IPS-20b (cell line): ENCODE results near the gene CACNA1F.

Source experiments
- H3K27ac ChIP-seq: one replicate; pipeline ENCODE4 v1.5.1; 2013; ENCODE audit warnings: low read length
- H3K27me3 ChIP-seq: 2 replicates; pipeline ENCODE4 v1.6.1; 2013; ENCODE audit warnings: mild to moderate bottlenecking, low read length, inconsistent platforms; ENCODE audit not compliant: insufficient read depth
- H3K36me3 ChIP-seq: 2 replicates; pipeline ENCODE4 v1.6.1; 2013; ENCODE audit warnings: low read depth, mild to moderate bottlenecking, inconsistent platforms, low read length, moderate library complexity; ENCODE audit not compliant: insufficient read depth
- H3K4me1 ChIP-seq: 2 replicates; pipeline ENCODE4 v1.6.1; 2013; ENCODE audit warnings: mild to moderate bottlenecking, control low read depth, inconsistent platforms, low read length, moderate library complexity; ENCODE audit not compliant: insufficient read depth
- H3K4me3 ChIP-seq: 2 replicates; pipeline ENCODE4 v1.5.1; 2013; ENCODE audit warnings: mild to moderate bottlenecking, low read length, inconsistent platforms
- H3K9ac ChIP-seq: 2 replicates; pipeline ENCODE4 v1.6.1; 2013; ENCODE audit warnings: low read depth, mild to moderate bottlenecking, inconsistent platforms, low read length, moderate library complexity
- H3K9me3 ChIP-seq: 2 replicates; pipeline ENCODE4 v1.6.1; 2013; ENCODE audit warnings: mild to moderate bottlenecking, low read depth, low read length, inconsistent platforms; ENCODE audit not compliant: insufficient read depth

CACNA1F gene

GRCh38 chrX:49256268-49256995, 23.3 kb upstream of the CACNA1F start:
- no peak overlapping the region for H3K9ac ChIP-seq
- no peaks in the 10 kb centered on the region for H3K9me3 ChIP-seq
- no peaks in the 10 kb centered on the region for H3K27me3 ChIP-seq
- no peak overlapping the region for H3K27ac ChIP-seq
- no peaks in the 10 kb centered on the region for H3K36me3 ChIP-seq
- no peaks in the 10 kb centered on the region for H3K4me1 ChIP-seq
- no peak overlapping the region for H3K4me3 ChIP-seq

GRCh38 chrX:49254639-49255038, 21.5 kb upstream of the CACNA1F start:
- H3K9ac ChIP-seq, result no peak overlapping the region
- no peaks in the 10 kb centered on the region for H3K27me3 ChIP-seq
- no peaks in the 10 kb centered on the region for H3K4me1 ChIP-seq
- H3K4me3 ChIP-seq, result no peak overlapping the region
- H3K9me3 ChIP-seq, result no peaks in the 10 kb centered on the region
- H3K36me3 ChIP-seq, result no peaks in the 10 kb centered on the region
- no peak overlapping the region for H3K27ac ChIP-seq

GRCh38 chrX:49251325-49251724, 18.2 kb upstream of the CACNA1F start:
- Histone ChIP-seq H3K4me3 (no peak overlapping the region), H3K36me3 (no peaks in the 10 kb centered on the region), H3K9ac (no peak overlapping the region), H3K9me3 (no peaks in the 10 kb centered on the region), H3K27ac (no peak overlapping the region), H3K27me3 (no peaks in the 10 kb centered on the region), H3K4me1 (no peaks in the 10 kb centered on the region)

- H3K9me3 ChIP-seq, result no peaks in the 10 kb centered on the region
- no peak overlapping the region for H3K4me3 ChIP-seq
- no peak overlapping the region for H3K9ac ChIP-seq
- no peaks in the 10 kb centered on the region for H3K27me3 ChIP-seq
- no peak overlapping the region for H3K27ac ChIP-seq
- H3K4me1 ChIP-seq, result no peaks in the 10 kb centered on the region
- H3K36me3 ChIP-seq, result no peaks in the 10 kb centered on the region
Observed at GRCh38 chrX:49250578-49250977, 17.4 kb upstream of the CACNA1F start.

GRCh38 chrX:49250066-49250465, 16.9 kb upstream of the CACNA1F start:
- no peaks in the 10 kb centered on the region for H3K4me1 ChIP-seq
- H3K9me3 ChIP-seq, result no peaks in the 10 kb centered on the region
- H3K36me3 ChIP-seq, result no peaks in the 10 kb centered on the region
- H3K27me3 ChIP-seq, result no peaks in the 10 kb centered on the region
- H3K9ac ChIP-seq, result no peak overlapping the region
- no peak overlapping the region for H3K4me3 ChIP-seq
- H3K27ac ChIP-seq, result no peak overlapping the region

GRCh38 chrX:49249616-49250015, 16.5 kb upstream of the CACNA1F start:
- Histone ChIP-seq H3K27me3 (no peaks in the 10 kb centered on the region), H3K36me3 (no peaks in the 10 kb centered on the region), H3K4me1 (no peaks in the 10 kb centered on the region), H3K4me3 (no peak overlapping the region), H3K27ac (no peak overlapping the region), H3K9me3 (no peaks in the 10 kb centered on the region), H3K9ac (no peak overlapping the region)

GRCh38 chrX:49249071-49249470, 15.9 kb upstream of the CACNA1F start:
- no peak overlapping the region for H3K9ac ChIP-seq
- H3K4me3 ChIP-seq, result no peak overlapping the region
- no peaks in the 10 kb centered on the region for H3K4me1 ChIP-seq
- H3K9me3 ChIP-seq, result no peaks in the 10 kb centered on the region
- no peak overlapping the region for H3K27ac ChIP-seq
- no peaks in the 10 kb centered on the region; the same call in 1 of the 2 replicates for H3K36me3 ChIP-seq
- no peaks in the 10 kb centered on the region for H3K27me3 ChIP-seq

- Histone ChIP-seq H3K9me3 (no peaks in the 10 kb centered on the region), H3K4me1 (no peaks in the 10 kb centered on the region), H3K27me3 (no peaks in the 10 kb centered on the region), H3K36me3 (no peaks in the 10 kb centered on the region; the same call in 1 of the 2 replicates), H3K9ac (no peak overlapping the region), H3K27ac (no peak overlapping the region), H3K4me3 (no peak overlapping the region)
Observed at GRCh38 chrX:49247916-49248811, 15.0 kb upstream of the CACNA1F start.

GRCh38 chrX:49247346-49247745, 14.2 kb upstream of the CACNA1F start:
- no peaks in the 10 kb centered on the region for H3K9me3 ChIP-seq
- no peaks in the 10 kb centered on the region for H3K27me3 ChIP-seq
- no peak overlapping the region for H3K27ac ChIP-seq
- H3K4me3 ChIP-seq, result no peak overlapping the region
- H3K36me3 ChIP-seq, result no peaks in the 10 kb centered on the region; the same call in 1 of the 2 replicates
- H3K4me1 ChIP-seq, result no peaks in the 10 kb centered on the region
- no peak overlapping the region for H3K9ac ChIP-seq

- no peaks in the 10 kb centered on the region for H3K27me3 ChIP-seq
- no peaks in the 10 kb centered on the region; the same call in 1 of the 2 replicates for H3K36me3 ChIP-seq
- H3K27ac ChIP-seq, result no peak overlapping the region
- no peaks in the 10 kb centered on the region for H3K9me3 ChIP-seq
- no peaks in the 10 kb centered on the region for H3K4me1 ChIP-seq
- H3K9ac ChIP-seq, result no peak overlapping the region
- no peak overlapping the region for H3K4me3 ChIP-seq
Observed at GRCh38 chrX:49246541-49246940, 13.4 kb upstream of the CACNA1F start.

- H3K4me3 ChIP-seq, result no peak overlapping the region
- H3K36me3 ChIP-seq, result no peaks in the 10 kb centered on the region; the same call in 1 of the 2 replicates
- no peak overlapping the region for H3K27ac ChIP-seq
- no peaks in the 10 kb centered on the region for H3K4me1 ChIP-seq
- no peak overlapping the region for H3K9ac ChIP-seq
- H3K9me3 ChIP-seq, result no peaks in the 10 kb centered on the region
- no peaks in the 10 kb centered on the region for H3K27me3 ChIP-seq
Observed at GRCh38 chrX:49244207-49244606, 11.1 kb upstream of the CACNA1F start.

GRCh38 chrX:49243166-49243565, 10.0 kb upstream of the CACNA1F start:
- H3K4me1 ChIP-seq, result no peaks in the 10 kb centered on the region
- H3K9me3 ChIP-seq, result no peaks in the 10 kb centered on the region
- H3K36me3 ChIP-seq, result no peaks in the 10 kb centered on the region; the same call in 1 of the 2 replicates
- H3K27me3 ChIP-seq, result no peaks in the 10 kb centered on the region
- no peak overlapping the region for H3K4me3 ChIP-seq
- H3K27ac ChIP-seq, result no peak overlapping the region
- no peak overlapping the region for H3K9ac ChIP-seq
